Transverse colon (tissue), 4 donors: ENCODE data around the gene PTPRC. TPM values are rescaled to one million over a fixed set of nuclear protein-coding genes. Genes with fewer than 3 reads are reported as not detected.
A peak's percentile ranks its signal among the peaks of the same experiment; 100 is the strongest.

Experiments used
- DNase-seq: peaks from one replicate; pipeline ENCODE4 v3.0.0-alpha.2; 2019
- H3K27ac ChIP-seq, 4 donors: fragments of 200-600 bp; sonication (generic); 2 replicates each; pipeline ENCODE4 v1.5.1; 2016 to 2018; ENCODE audit warnings: inconsistent platforms in 4 of 4
- H3K27me3 ChIP-seq: fragments of 200-600 bp; sonication (generic); 2 replicates; pipeline ENCODE4 v1.5.1; 2017; ENCODE audit warnings: inconsistent platforms
- H3K36me3 ChIP-seq, 4 donors: fragments of 200-600 bp; sonication (generic); 2 replicates each; pipeline ENCODE4 v1.5.1; 2017 to 2019; ENCODE audit warnings: inconsistent platforms in 4 of 4
- H3K4me1 ChIP-seq, 4 donors: fragments of 200-600 bp; sonication (generic); 2 replicates each; pipeline ENCODE4 v1.5.1; 2017 to 2020; ENCODE audit warnings: inconsistent platforms in 4 of 4
- H3K4me3 ChIP-seq, 4 donors: fragments of 200-600 bp; sonication (generic); 1 replicate in 1 of 4; 2 replicates in 3 of 4; pipeline versions ENCODE4 v1.5.1 to v1.6.1; 2017 to 2019; ENCODE audit warnings: inconsistent platforms in 4 of 4
- H3K9me3 ChIP-seq, 2 donors: fragments of 200-600 bp; sonication (generic); 2 replicates each; pipeline ENCODE4 v1.5.1; 2017 to 2019; ENCODE audit warnings: inconsistent platforms in 2 of 2
- EP300 ChIP-seq: sonication (generic); formaldehyde crosslinking; IDR thresholded peaks from one replicate; pipeline ENCODE4 v1.6.1; 2017; ENCODE audit warnings: antibody characterized with exemption, low read depth
- POLR2A ChIP-seq: fragments of 450-650 bp; IDR thresholded peaks from one replicate; pipeline ENCODE4 v1.6.1; 2016; ENCODE audit warnings: antibody characterized with exemption, mild to moderate bottlenecking, moderate library complexity
- POLR2AphosphoS5 ChIP-seq, 3 donors: sonication (generic); formaldehyde crosslinking; IDR thresholded peaks; one replicate each; pipeline ENCODE4 v1.6.1; 2016; ENCODE audit warnings: antibody characterized with exemption in 3 of 3
- WGBS, 2 donors: methylation state at CpG; one replicate each; pipeline ENCODE4 v1.1.5; 2018; ENCODE audit warnings: low coverage in 1 of 2; 5-methylcytosine and 5-hydroxymethylcytosine counted together
- in situ Hi-C, 4 donors: fragments of 200-750 bp; cut with MboI; loops; one replicate each; pipeline versions ENCODE4 v1.15.0 to v1.15.1; 2017; ENCODE audit warnings: low sequenced_read_pairs in 3 of 4, low pct_ligation_motif_present in 1 of 4, low pct_unique_long_range_greater_than_20kb in 1 of 4
- intact Hi-C: fragments of 100-400 bp; cut with DNase I; formaldehyde crosslinking; loops from one replicate; pipeline ENCODE4 v1.15.1; 2023; ENCODE audit warnings: low total_unique reads
- total RNA-seq, 4 donors: library from RNA; depleted of rRNA; stranded (reverse); fragments of >200 nt; gene quantifications; one replicate each; pipeline ENCODE4 v1.1.0, GENCODE V29; 2016
- TF ChIP-seq, protein P1 (sequence below), 5 experiments: fragments of 200-600 bp in 3 of 5; fragments of 450-650 bp in 2 of 5; sonication (generic) in 3 of 5; IDR thresholded peaks; 1 replicate in 2 of 5; 2 replicates in 3 of 5; pipeline ENCODE4 v1.5.1; 2016 to 2017; ENCODE audit warnings: antibody characterized with exemption in 5 of 5, inconsistent platforms in 3 of 5, mild to moderate bottlenecking in 2 of 5, moderate library complexity in 1 of 5

The PTPRC gene
- total RNA-seq, 4 donors from 2014 or later = 6.4 to 50.7 (median 25.6) TPM

DNA sequence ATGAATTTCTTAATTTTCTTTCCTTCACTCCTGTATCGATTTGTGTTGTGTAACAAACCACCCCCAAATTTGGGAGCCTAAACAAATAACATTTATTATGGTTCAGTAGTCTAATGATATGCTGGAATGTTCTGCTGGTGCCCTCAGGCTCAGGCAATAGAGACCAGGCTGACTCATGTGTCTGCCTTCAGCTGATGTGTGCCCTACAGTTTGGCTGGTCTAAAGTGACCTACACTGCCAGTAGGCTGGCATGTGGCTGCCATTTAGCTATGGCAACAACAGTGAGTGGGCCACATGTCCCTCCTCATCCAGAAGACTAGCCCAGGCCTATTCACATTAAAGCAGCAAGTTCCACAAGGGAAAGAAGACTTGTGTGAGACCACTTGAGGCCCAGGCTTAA, 115.8 kb downstream of the PTPRC start:
- no peak for TF ChIP-seq POLR2AphosphoS5 (IDR thresholded peaks at IDR 0.05)
- TF ChIP-seq POLR2A = no peak
- TF ChIP-seq EP300 = no peak
- TF ChIP-seq, protein P1, sequence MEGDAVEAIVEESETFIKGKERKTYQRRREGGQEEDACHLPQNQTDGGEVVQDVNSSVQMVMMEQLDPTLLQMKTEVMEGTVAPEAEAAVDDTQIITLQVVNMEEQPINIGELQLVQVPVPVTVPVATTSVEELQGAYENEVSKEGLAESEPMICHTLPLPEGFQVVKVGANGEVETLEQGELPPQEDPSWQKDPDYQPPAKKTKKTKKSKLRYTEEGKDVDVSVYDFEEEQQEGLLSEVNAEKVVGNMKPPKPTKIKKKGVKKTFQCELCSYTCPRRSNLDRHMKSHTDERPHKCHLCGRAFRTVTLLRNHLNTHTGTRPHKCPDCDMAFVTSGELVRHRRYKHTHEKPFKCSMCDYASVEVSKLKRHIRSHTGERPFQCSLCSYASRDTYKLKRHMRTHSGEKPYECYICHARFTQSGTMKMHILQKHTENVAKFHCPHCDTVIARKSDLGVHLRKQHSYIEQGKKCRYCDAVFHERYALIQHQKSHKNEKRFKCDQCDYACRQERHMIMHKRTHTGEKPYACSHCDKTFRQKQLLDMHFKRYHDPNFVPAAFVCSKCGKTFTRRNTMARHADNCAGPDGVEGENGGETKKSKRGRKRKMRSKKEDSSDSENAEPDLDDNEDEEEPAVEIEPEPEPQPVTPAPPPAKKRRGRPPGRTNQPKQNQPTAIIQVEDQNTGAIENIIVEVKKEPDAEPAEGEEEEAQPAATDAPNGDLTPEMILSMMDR (IDR thresholded peaks at IDR 0.05) = no peak
- in situ Hi-C loops (loop anchor here in 3 of 4 donors (25.0 kb wide), 3 partner anchors 358 to 1758 kb away; no protein-coding TSS in a partner anchor), intact Hi-C loops (no loop called here)
- WGBS, 2 donors = 58 to 88% methylated on average over 1 of the region's 1 CpG
- H3K27ac ChIP-seq = no peak overlapping the region
- no peaks in the 10 kb centered on the region for H3K4me1 ChIP-seq
- DNase-seq = no peak
- no peak overlapping the region for H3K4me3 ChIP-seq
- no peaks in the 10 kb centered on the region for H3K36me3 ChIP-seq
- no peaks in the 10 kb centered on the region for H3K27me3 ChIP-seq
- no peaks in the 10 kb centered on the region for H3K9me3 ChIP-seq

DNA sequence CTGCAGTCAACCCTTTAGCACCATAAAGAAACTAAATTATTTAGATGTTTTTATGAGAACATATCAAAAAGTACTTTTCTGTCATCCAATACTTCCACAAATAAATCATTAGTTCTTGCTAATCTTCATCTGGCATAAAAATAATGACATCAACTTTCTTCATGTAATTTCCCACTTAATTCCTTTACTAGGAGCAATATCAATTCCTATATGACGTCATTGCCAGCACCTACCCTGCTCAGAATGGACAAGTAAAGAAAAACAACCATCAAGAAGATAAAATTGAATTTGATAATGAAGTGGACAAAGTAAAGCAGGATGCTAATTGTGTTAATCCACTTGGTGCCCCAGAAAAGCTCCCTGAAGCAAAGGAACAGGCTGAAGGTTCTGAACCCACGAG, 116.9 kb downstream of the PTPRC start:
- no peak overlapping the region for H3K27ac ChIP-seq
- H3K9me3 ChIP-seq = no peaks in the 10 kb centered on the region
- H3K4me3 ChIP-seq = no peak overlapping the region
- no peaks in the 10 kb centered on the region for H3K27me3 ChIP-seq
- DNase-seq = no peak
- intact Hi-C loops (no loop called here), in situ Hi-C loops (loop anchor here in 3 of 4 donors (25.0 kb wide), 3 partner anchors 357 to 1757 kb away; no protein-coding TSS in a partner anchor)
- TF ChIP-seq POLR2AphosphoS5 (IDR thresholded peaks at IDR 0.05) (no peak), POLR2A (no peak), EP300 (no peak)
- TF ChIP-seq, protein P1 (IDR thresholded peaks at IDR 0.05) = no peak
- WGBS, 2 donors = 83 to 88% methylated on average over 2 of the region's 2 CpGs
- H3K36me3 ChIP-seq = no peaks in the 10 kb centered on the region
- no peaks in the 10 kb centered on the region for H3K4me1 ChIP-seq

DNA sequence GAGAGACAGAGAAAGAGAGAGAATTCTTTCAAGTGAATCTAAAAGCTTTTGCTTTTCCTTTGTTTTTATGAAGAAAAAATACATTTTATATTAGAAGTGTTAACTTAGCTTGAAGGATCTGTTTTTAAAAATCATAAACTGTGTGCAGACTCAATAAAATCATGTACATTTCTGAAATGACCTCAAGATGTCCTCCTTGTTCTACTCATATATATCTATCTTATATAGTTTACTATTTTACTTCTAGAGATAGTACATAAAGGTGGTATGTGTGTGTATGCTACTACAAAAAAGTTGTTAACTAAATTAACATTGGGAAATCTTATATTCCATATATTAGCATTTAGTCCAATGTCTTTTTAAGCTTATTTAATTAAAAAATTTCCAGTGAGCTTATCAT, 117.6 kb downstream of the PTPRC start:
- in situ Hi-C loops = loop anchor here in 3 of 4 donors (25.0 kb wide), 3 partner anchors 356 to 1756 kb away; no protein-coding TSS in a partner anchor
- H3K4me1 ChIP-seq = no peaks in the 10 kb centered on the region
- H3K27me3 ChIP-seq = no peaks in the 10 kb centered on the region
- TF ChIP-seq EP300 = no peak
- TF ChIP-seq, protein P1 (IDR thresholded peaks at IDR 0.05) = peak in 3 of 5 experiments; percentile 20 to 36 (median 27)
- no peaks in the 10 kb centered on the region for H3K36me3 ChIP-seq
- H3K27ac ChIP-seq = no peak overlapping the region
- no peak overlapping the region for H3K4me3 ChIP-seq
- H3K9me3 ChIP-seq = no peaks in the 10 kb centered on the region
- intact Hi-C loops = no loop called here
- DNase-seq = no peak

DNA sequence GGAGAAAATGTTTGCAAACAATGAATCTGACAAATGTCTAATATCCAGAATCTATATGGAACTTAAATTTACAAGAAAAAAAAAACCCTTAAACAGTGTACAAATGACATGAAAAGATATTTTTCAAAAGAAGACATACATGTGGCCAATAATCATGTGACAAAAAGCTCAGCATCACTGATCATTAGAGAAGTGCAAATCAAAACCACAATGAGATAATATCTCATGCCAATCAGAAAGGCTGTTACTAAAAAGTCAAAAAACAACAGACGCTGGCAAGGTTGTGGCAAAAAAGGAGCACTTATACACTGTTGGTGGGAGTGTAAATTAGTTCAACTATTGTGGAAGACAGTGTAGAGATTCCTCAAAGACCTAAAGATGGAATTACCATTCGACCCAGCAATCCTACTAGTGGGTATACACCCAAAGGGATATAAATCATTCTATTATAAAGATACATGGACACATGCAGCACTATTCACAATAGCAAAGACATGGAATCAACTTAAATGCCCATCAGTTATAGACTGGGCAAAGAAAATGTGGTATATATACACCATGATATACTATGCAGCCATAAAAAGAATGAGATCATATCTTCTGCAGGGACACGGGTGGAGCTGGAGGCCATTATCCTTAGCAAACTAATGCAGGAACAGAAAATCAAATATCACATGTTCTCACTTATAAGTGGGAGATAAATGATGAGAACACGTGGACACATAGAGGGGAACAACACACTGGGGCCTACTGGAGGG, 123.2 kb downstream of the PTPRC start:
- H3K36me3 ChIP-seq = no peaks in the 10 kb centered on the region
- TF ChIP-seq EP300 (no peak), POLR2A (no peak), POLR2AphosphoS5 (IDR thresholded peaks at IDR 0.05) (no peak)
- TF ChIP-seq, protein P1 (IDR thresholded peaks at IDR 0.05) = no peak
- H3K9me3 ChIP-seq = no peaks in the 10 kb centered on the region
- peaks cover 0 to 23% (median 3%) of the 10 kb centered on the region in 4 donors for H3K4me1 ChIP-seq
- intact Hi-C loops (no loop called here), in situ Hi-C loops (loop anchor here in 3 of 4 donors (25.0 kb wide), 3 partner anchors 350 to 1750 kb away; no protein-coding TSS in a partner anchor)
- no peaks in the 10 kb centered on the region for H3K27me3 ChIP-seq
- no peak overlapping the region for H3K27ac ChIP-seq
- no peak for DNase-seq
- WGBS, 2 donors = 68 to 81% methylated on average over 4 of the region's 4 CpGs
- no peak overlapping the region for H3K4me3 ChIP-seq
